NCI-H1417 (cell line): ENCODE data around the gene AADACL4.
A peak's percentile ranks its signal among the peaks of the same experiment; 100 is the strongest.

Experiments
- DNase-seq, 3 experiments: peaks; one replicate each; lab custom pipeline; 2025; lab: John Stamatoyannopoulos, UW

The AADACL4 gene

GRCh38 chr1:12643785-12644184, at the start of gene AADACL4:
AADACL4 (plus strand) TSS chr1:12644085; CDS start chr1:12644547, 462 bp downstream.
- no peak for DNase-seq

DNA sequence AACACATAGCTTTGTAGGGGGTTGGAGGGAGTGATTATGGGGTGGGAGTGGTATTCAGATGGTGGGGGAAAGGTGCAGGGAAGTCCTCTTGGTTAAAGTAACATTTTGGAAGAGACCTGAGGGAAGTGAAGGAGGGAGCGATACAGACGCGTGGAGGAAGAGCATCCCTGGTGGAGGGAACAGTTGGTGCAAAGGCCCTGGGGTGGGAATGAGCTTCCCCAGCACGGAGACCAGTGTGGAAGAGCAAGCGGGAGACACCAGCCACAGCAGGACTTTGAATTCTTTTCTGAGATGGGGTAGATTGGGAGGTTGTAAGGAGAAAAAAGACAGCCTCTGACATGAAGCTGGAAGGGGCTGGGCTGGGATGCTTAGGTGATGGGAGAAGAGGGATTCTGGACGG, 49.4 kb upstream of the AADACL4 start:
- no peak for DNase-seq

- DNase-seq, result peak in 2 of 3 experiments; percentile 40 to 51
These were observed 48.7 kb upstream of the AADACL4 start for GRCh38 chr1:12594966-12595756.

- no peak for DNase-seq
These were observed 48.2 kb upstream of the AADACL4 start for GRCh38 chr1:12595757-12596006.

- DNase-seq, result peak in 2 of 3 experiments; percentile 45 to 61
These were observed 47.7 kb upstream of the AADACL4 start for GRCh38 chr1:12596007-12596821.

DNA sequence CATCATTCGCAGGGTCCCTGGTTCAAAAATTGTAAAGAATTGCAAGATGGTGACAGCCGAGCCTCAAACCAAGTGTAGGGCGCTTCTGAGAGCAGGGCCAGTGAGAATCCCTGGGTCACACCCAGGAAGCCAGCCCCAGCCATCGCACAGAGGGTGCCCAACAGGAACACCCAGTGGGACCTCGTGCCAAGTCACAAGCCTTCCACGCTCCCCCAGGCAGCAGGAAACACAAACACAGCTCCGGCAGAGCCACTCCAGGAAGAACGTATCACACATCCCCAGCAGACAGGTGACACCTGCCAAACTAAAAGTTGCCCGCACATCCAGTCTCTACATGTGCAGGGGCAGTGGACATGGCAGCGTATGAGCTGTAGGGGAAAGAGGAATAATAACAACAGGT, 46.1 kb upstream of the AADACL4 start:
- no peak for DNase-seq

- DNase-seq, result peak in 1 of 3 experiments; percentile 5
These were observed 44.9 kb upstream of the AADACL4 start for GRCh38 chr1:12598974-12599373.

DNA sequence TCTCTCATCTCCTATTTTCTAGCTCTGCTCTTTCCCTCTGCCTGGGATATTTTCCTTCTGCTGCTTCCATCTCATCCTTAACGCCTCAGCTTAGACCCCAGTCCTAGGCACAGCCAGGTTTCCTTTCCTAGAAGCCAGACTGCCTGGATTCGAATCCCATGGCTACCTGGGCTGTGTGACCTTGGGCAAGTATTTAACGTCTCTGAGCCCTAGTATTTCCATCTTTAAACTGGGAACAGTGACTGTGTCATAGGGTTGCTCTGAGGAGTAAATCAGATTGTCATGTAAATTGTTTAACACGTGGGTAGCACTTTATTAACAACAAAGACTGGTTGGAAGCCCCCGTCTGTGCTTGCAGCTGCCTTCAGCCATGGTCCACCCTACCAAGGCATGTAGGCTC, 44.2 kb upstream of the AADACL4 start:
- no peak for DNase-seq

GRCh38 chr1:12600335-12600734, 43.5 kb upstream of the AADACL4 start:
- DNase-seq, result no peak

DNA sequence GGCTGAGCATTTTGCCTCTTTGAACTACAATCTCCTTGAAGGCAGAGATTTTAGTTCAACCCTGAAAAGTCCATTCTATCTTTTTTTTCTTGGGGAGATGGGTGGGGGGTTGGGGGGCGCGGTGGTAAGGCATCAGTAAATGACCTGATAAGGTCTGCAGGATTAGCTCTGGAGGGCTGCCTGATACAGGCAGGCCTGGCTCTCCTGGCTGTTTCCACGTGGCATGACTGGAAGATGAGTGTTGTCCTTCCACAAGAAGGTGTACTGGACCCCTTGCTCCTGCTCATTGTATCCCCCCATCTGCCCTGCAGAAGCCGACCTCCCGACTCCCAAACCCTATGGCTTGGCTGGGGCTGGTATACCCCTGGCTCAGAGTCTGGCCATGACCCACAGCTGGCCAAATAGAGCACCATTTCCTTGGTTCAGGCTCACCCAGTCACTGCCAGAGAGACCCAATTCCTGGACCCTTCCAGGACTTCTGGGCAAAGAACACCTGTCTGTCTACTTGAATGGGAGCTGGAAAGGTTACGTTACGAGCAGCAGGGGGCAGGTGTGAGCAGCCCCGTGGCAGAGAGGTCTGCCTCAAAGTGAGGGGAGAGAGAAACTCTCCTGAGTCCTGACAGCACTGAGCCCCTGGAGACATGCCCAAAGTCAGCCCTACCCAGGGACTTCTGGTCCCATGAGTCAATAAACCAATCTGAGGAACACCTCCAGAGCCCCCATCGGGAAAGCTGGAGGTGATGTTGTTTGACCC, 42.8 kb upstream of the AADACL4 start:
- no peak for DNase-seq

GRCh38 chr1:12601700-12602658, 41.9 kb upstream of the AADACL4 start:
- no peak for DNase-seq

GRCh38 chr1:12602659-12603024, 41.2 kb upstream of the AADACL4 start:
- no peak for DNase-seq

- DNase-seq, result no peak
These were observed 40.7 kb upstream of the AADACL4 start for GRCh38 chr1:12603224-12603623.

DNA sequence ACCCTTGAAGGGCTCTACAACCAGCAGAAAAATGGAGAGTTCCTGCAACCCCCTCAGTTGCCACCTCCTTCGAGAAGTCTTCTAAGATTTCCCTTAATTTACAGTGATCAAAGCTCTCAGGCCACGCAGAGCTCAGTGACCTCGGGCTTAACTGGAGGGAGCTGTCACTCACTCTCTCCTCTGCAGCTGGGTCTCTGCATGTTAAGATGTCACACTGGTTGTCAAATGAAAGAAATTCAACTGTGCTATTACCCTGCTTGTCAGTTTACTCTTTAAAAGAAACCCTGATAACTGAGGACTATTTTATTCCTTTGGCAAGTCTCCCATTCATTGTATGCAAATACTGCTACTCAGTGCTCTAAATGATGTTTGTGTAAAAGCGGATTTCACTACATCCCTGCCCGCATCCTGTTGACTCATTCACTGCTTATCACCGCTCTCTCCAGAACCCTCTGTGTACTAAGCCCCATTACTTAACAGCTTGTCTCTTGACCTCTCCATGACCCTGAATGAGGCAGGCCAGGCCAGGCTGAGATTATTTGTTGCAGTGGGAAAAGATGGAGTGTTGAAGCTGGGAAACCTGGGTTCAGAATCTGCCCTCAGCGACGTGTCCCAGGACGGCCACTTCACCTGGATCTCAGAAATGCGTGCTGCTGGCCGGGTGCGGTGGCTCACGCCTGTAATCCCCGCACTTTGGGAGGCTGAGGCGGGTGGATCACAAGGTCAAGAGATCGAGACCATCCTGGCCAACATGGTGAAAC, 39.6 kb upstream of the AADACL4 start:
- peak in 1 of 3 experiments; percentile 16 for DNase-seq

DNA sequence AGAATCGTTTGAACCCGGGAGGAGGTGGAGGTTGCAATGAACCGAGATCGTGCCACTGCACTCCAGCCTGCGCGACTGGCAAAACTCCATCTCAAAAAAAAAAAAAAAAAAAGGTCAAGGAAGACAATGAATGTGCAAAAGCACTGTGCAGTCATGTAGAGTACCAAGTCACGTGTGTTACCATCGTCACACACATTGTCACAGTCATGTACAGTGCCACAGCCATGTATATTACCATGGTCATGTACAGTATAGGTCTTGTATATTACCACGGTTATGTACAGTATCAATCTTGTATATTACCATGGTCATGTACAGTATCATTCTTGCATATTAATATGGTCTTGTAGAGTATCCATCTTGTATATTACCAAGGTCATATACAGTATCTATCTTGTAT, 38.9 kb upstream of the AADACL4 start:
- DNase-seq, result no peak

DNA sequence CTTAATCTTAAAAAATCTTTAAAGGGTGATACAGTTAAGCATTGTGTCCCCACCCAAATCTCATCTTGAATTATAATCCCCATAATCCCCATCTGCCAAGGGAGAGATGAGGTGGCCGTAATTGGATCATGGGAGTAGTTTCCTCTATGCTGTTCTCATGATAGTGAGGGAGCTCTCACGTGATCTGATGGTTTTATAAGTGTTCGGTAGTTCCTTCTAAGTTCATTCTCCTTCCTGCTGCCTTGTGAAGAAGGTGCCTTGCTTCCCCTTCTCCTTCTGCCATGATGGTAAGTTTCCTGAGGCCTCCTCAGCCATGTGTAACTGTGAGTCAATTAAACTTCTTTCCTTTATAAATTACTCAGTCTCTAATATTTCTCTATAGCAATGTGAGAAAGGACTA, 36.6 kb upstream of the AADACL4 start:
- DNase-seq, result no peak

DNA sequence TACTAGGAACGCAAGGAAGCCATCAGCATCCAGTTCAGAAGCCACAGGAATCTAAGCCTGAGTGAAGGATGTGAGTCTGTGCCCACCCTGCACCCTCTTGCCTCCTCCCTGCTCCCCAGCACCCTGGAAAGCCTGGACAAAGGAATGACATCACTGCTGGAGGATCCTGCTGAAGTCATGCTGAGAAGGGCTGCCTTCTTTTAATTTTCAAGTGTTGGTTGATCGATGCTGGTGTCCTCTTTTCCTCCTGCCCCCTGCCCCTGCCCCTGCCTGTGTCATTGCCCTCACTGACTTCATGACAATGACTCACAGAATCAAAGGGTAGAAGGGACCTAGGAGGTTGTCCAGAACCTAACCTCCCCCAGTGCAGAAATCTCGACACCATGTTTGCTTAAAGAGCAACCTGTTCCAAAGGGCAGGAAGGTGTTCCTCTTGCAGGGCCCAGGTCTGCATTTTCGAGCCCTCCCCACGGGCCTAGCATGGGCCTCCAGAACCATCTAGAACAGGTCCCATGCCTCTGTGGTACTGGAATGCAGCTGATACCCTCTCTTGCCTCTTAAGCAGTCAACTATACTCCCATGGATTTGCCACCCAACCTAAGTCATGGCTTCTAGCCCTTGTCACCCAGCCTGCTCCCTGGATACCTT, 35.5 kb upstream of the AADACL4 start:
- no peak for DNase-seq

- no peak for DNase-seq
These were observed 34.3 kb upstream of the AADACL4 start for GRCh38 chr1:12609469-12610003.

DNA sequence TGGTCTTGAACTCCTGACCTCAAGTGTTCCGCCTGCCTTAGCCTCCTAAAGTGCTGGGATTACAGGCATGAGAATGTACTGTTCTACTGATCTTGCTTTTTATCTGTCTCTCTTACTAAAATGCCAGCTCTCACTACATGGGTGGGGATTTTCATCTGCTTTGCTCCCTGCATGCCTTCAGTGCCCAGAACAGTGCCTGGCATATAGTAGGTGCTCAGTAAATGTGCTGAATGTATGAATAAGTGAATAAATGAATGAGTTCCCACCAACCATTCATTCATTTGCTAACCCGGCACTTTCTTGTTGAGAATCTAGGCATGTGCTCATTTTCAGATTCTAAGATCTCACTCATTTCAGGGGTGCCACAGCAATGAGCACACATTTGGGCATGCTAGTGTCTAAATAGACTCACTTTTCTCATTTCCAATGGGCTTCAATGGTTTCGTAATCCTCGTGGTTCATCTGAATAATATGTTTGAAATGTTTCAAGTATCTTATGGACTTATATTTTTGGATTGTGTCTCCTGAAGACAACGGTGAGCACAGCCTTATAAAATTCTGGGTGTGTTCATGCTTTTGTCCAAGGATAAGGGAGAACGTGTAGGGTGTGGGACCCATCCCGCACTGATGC, 33.5 kb upstream of the AADACL4 start:
- DNase-seq, result no peak

- no peak for DNase-seq
These were observed 32.9 kb upstream of the AADACL4 start for GRCh38 chr1:12610941-12611340.
